SH-SY5Y (cell line): ENCODE data around the gene SARDH.

Experiments used
- GATA2 ChIP-seq: IDR thresholded peaks from 2 replicates; pipeline ENCODE4 v1.6.1; 2011; ENCODE audit warnings: mild to moderate bottlenecking, low read depth, low read length
- GATA3 ChIP-seq: IDR thresholded peaks from 2 replicates; pipeline ENCODE4 v1.6.1; 2011; ENCODE audit warnings: low read depth, mild to moderate bottlenecking, low read length, moderate library complexity

DNA sequence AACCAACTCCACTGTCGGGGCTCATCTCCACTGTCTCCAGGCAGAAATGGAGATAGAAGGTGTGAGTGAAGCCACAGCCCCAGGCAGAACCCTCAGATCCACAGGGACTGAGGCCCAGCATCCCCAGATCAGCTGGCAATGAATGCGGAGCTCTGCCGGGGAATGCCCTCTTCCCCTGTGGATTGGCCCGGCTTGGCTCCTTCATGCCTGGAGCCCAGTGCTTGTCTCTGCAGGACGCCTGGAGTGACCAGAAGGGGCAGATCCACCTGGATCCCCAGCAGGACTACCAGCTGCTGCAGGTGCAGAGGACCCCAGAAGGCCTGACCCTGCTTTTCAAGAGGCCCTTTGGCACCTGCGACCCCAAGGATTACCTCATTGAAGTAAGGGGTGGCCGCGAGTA, 98.5 kb downstream of the SARDH start:
- no peak for TF ChIP-seq GATA3
- no peak for TF ChIP-seq GATA2
